ENCODE measurements around the gene ZFAND2B.

Gene ZFAND2B, protein sequence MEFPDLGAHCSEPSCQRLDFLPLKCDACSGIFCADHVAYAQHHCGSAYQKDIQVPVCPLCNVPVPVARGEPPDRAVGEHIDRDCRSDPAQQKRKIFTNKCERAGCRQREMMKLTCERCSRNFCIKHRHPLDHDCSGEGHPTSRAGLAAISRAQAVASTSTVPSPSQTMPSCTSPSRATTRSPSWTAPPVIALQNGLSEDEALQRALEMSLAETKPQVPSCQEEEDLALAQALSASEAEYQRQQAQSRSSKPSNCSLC

GRCh38 chr2:219206328-219207133, at the start of gene ZFAND2B:
Gene ZFAND2B, plus strand, starts transcription at chr2:219206782. Its CDS starts 206 bp downstream, at chr2:219206988.
- peak; percentile 97 for DNase-seq

- DNase-seq: no peak
Measured at GRCh38 chr2:219157396-219157795, 49.2 kb upstream of the ZFAND2B start.

DNA sequence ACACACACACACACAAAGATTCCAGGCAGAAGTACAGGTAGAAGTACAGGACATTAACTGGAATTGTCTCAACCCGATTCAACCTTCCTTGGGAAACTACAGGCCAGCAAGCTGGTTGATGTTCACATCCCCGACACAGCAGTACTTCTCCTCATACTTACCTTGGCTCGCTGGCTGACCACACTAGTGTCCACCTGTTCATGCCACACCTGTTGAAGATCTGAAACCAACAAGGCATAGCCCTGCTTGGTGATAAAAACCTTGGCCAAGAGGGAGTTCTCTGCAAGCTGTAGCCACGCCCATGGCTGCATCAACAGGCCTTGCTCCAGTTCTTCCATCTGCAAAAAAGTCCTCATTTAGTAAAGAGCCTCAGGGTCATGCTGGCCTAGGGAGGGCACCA, 48.6 kb upstream of the ZFAND2B start:
- DNase-seq: no peak

GRCh38 chr2:219158586-219158985, 48.0 kb upstream of the ZFAND2B start:
- DNase-seq: no peak

- no peak for DNase-seq
Measured at GRCh38 chr2:219159771-219160185, 46.8 kb upstream of the ZFAND2B start.

DNA sequence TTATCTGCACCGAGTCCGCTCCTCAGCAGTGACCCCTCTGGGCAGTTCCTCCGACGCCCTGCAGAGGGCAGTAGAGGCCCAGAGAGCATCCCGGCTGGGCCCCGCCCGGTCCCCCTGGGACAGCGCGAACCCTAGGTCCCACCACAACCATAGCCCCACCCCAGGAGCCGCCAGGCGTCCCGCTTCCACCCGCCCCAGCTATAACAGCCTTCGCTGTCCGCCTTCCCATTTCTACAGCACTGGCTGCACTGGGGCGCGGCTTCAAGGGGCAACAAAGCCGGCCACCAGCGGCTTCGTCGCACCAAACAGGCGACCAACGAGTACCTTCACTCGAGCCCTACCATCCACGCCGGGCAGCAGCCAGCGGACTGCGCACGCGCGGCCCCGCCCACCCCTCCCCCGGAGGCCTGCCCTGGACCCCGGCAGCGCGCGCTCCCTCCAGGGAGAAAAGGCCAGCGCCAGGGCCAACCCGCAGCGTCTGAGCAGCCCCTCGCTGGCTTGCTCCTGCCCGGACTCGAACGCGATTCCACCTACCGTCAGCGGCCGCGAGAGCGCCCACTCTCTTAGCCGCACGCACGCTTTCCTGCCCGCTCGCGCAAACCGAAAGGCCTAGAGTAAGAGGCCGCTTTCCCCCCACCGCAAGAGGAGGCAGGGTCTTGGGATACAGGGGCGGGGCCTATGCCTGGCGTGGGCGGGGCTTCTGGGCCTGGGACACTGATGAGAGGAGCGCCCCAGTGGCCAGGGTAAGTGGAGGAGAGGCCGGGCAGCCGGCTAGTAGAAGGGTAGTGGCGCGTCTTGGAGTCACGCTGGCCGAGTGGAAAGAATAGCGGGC, 46.2 kb upstream of the ZFAND2B start, which contains the start of gene NHEJ1:
TSS of gene NHEJ1 (minus strand) at position 630 of the 832 bp plus-strand sequence. CDS start 2,453 bp downstream, outside the sequence.
- peak; percentile 95 for DNase-seq

DNA sequence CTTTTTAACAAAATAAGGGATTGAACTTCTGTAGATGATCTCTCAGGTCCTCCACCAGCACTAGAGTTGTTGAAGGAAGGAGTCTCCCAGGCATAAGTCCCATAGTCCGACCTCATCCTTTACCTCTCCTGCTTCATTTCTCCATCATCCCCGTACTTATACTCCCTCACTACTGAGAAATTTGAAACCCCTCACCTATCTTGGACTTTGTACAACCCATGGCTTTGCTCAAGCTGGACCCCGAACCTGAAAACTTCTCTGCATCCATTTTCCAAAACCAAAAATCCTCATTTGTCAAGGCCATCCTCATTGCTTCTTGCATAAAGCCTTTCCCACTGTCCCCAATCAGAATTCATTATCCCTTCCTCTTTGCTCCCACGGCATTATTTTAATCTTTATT, 45.5 kb upstream of the ZFAND2B start:
- no peak for DNase-seq

- DNase-seq: no peak
Measured at GRCh38 chr2:219163156-219163555, 43.4 kb upstream of the ZFAND2B start.

- DNase-seq: no peak
Measured at GRCh38 chr2:219165058-219165911, 41.3 kb upstream of the ZFAND2B start.

DNA sequence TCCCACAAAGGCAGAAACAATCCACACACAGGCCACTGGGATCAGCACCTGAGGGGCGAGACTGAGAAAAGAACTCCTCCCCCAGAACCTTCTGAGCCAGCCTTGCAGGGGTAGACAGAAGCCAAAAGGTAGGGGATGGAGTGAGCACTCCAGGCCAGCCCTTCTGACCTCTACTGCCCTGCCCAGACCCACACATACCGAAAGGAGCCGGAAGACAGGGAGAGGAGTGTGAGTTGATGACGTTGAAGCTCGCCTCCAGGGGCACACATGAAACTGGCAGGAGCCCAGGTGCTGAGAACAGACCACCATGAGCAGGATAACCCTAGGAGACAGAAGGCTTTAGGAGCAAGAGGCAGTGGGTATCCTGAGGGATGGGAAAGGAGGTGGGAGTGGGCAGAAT, 38.6 kb upstream of the ZFAND2B start:
- no peak for DNase-seq

DNA sequence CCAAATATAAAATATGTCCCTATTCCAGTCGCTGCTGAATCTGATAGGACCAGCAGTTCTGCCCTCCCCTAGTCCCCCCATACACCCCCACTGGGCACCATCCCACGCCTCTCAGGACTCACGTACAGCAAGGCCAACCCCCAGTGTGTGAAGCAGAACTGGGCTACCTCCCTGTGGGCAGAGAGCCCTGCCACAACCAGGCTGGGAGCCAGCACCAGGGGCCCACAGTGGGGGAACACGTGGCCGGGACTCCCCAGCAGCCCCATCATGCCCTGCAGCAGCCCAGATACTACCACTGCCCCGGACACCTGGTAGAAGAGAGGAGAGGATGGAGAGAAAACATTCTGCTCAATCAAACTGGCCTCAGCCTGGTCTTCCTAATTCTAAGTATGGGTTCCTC, 38.1 kb upstream of the ZFAND2B start:
- no peak for DNase-seq

DNA sequence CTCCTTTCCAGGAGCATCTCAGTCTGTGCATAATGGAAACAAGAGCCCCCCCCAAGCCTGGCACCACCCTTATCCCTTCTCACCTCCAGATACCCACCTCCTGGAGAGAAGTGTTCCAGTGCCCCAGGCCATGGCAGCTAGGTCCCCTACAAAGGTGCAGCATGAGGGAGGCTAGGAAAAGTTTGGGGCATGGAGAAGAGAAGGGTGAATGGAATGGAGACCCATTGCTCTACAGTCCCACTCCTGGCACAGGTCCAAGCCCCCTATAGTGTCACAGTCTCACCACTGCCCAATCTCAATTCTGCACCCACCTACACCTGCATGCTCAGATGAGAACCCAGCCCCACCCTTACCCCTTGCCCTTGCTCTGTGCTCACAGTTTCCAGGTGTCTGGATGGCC, 37.6 kb upstream of the ZFAND2B start:
- DNase-seq: no peak

- no peak for DNase-seq
Measured at GRCh38 chr2:219169930-219170654, 36.5 kb upstream of the ZFAND2B start, which contains the start of gene SLC23A3. Gene SLC23A3, minus strand, starts transcription at chr2:219170029. Its CDS starts 45 bp downstream, at chr2:219169984.

GRCh38 chr2:219171231-219171651, 35.3 kb upstream of the ZFAND2B start:
- DNase-seq: peak; percentile 37

GRCh38 chr2:219172231-219173154, 34.1 kb upstream of the ZFAND2B start:
- DNase-seq: no peak

DNA sequence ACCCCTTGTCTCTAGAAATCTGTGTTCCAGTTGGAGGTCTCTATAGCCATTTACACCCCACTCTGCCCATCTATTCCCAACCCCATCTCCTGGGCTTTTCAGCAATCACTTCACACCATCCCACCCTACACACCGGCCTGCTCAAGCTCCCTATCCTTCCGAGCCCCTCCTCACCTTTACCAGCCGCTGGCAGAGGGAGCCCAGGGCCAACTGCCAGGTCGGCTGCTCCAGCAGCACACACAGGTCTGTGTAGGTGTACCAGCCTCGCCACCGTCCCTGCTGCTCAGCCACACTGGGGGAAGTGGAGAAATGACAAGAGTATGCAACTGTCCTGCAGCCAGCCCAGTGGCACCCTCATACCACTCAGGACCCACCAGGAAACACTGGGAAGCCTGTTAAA, 33.4 kb upstream of the ZFAND2B start:
- no peak for DNase-seq

DNA sequence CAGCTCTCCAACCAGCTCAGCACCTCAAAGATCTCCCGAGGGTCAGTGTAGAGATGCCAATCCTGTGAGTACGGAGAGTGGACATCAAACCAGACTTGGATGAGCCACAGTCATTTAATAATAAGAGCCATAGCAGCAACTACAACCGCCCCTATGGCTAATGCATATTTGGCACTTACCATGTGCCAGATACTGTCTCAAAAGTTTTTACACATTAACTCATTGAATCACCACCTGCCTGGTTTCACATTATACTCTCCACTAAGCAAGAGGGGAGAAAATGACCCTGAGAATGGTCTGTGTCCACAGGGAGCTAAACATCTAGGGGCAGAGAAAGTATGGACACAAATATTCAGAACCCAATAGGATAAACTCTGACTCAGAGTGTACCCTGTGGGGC, 32.4 kb upstream of the ZFAND2B start:
- no peak for DNase-seq

GRCh38 chr2:219174801-219175200, 31.8 kb upstream of the ZFAND2B start:
- DNase-seq: no peak

DNA sequence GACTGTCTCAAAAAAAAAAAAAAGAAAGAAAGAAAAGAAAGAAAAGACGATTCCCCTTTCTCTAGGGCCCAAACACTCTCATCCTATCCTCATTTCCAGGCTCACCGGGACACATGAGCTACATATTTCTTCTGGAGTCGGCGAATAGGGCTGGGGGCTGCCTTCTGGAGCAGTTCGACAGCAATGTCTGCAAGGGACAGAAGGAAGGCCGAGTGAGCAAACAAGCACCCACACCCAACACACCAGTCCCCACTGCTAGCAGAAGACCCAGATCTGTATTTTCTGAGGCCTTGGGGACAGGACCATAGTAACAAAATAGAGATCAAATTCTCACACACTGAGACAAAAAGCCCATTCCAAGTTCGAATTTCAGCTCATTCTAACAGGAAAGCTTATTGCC, 31.1 kb upstream of the ZFAND2B start:
- DNase-seq: no peak
